ENCODE measurements around the gene TNMD. TPM values are rescaled to one million over a fixed set of nuclear protein-coding genes. Genes with fewer than 3 reads are reported as not detected.

The TNMD gene
- total and polyA plus RNA-seq, 4 donors = not detected

GRCh38 chrX:100623001-100623400 is 38.3 kb downstream of the TNMD start:
- no peak overlapping the region for H3K4me3 ChIP-seq
- H3K9me3 ChIP-seq (ENCODE audit: control insufficient read depth in 4 of 4, insufficient read depth in 3 of 4, low read length in 3 of 4) = peaks cover 0 to 2% (median 0%) of the 10 kb centered on the region in 4 donors
- peaks cover 0 to 4% (median 2%) of the 10 kb centered on the region in 3 donors for H3K27me3 ChIP-seq (ENCODE audit: control insufficient read depth in 3 of 3, insufficient read depth in 3 of 3, low read length in 2 of 3)
- no peak for TF ChIP-seq CTCF (IDR thresholded peaks at IDR 0.05; ENCODE audit: control extremely low read depth, extremely low read depth)
- no peak overlapping the region for H3K27ac ChIP-seq (ENCODE audit: low read depth in 1 of 2, low read length in 1 of 2)
- H3K9ac ChIP-seq (ENCODE audit: insufficient read depth in 1 of 2, low read length in 2 of 2) = no peak overlapping the region
- H3K36me3 ChIP-seq (ENCODE audit: control insufficient read depth in 4 of 4, insufficient read depth in 4 of 4, low read length in 4 of 4) = no peaks in the 10 kb centered on the region
- 79 to 88% methylated on average over 4 of the region's 4 CpGs for WGBS, 2 donors
- H3K4me1 ChIP-seq (ENCODE audit: control insufficient read depth in 5 of 5, insufficient read depth in 5 of 5, low read length in 5 of 5) = no peaks in the 10 kb centered on the region
- ATAC-seq (ENCODE audit: insufficient read depth, low FRiP score) = no peak
- DNase-seq = no peak

- TF ChIP-seq CTCF (IDR thresholded peaks at IDR 0.05; ENCODE audit: control extremely low read depth, extremely low read depth) = no peak
- Histone ChIP-seq H3K9ac (ENCODE audit: insufficient read depth in 1 of 2, low read length in 2 of 2) (no peak overlapping the region), H3K9me3 (ENCODE audit: control insufficient read depth in 4 of 4, insufficient read depth in 3 of 4, low read length in 3 of 4) (peaks cover 0 to 2% (median 0%) of the 10 kb centered on the region in 4 donors), H3K27me3 (ENCODE audit: control insufficient read depth in 3 of 3, insufficient read depth in 3 of 3, low read length in 2 of 3) (peaks cover 0 to 13% (median 8%) of the 10 kb centered on the region in 3 donors), H3K4me3 (no peak overlapping the region), H3K36me3 (ENCODE audit: control insufficient read depth in 4 of 4, insufficient read depth in 4 of 4, low read length in 4 of 4) (peaks cover 0 to 7% (median 3%) of the 10 kb centered on the region in 4 donors), H3K4me1 (ENCODE audit: control insufficient read depth in 5 of 5, insufficient read depth in 5 of 5, low read length in 5 of 5) (no peaks in the 10 kb centered on the region), H3K27ac (ENCODE audit: low read depth in 1 of 2, low read length in 1 of 2) (no peak overlapping the region)
- ATAC-seq (ENCODE audit: insufficient read depth, low FRiP score) (no peak), DNase-seq (no peak)
- WGBS, 2 donors = 49 to 59% methylated on average over 5 of the region's 5 CpGs
These were observed 41.3 kb downstream of the TNMD start for GRCh38 chrX:100625985-100626491.

GRCh38 chrX:100635040-100635439 is 50.3 kb downstream of the TNMD start:
- Histone ChIP-seq H3K27me3 (ENCODE audit: control insufficient read depth in 3 of 3, insufficient read depth in 3 of 3, low read length in 2 of 3) (peaks cover 0 to 37% (median 18%) of the 10 kb centered on the region in 3 donors), H3K4me1 (ENCODE audit: control insufficient read depth in 5 of 5, insufficient read depth in 5 of 5, low read length in 5 of 5) (no peaks in the 10 kb centered on the region), H3K36me3 (ENCODE audit: control insufficient read depth in 4 of 4, insufficient read depth in 4 of 4, low read length in 4 of 4) (peaks cover 0 to 7% (median 2%) of the 10 kb centered on the region in 4 donors), H3K9me3 (ENCODE audit: control insufficient read depth in 4 of 4, insufficient read depth in 3 of 4, low read length in 3 of 4) (no peaks in the 10 kb centered on the region), H3K27ac (ENCODE audit: low read depth in 1 of 2, low read length in 1 of 2) (no peak overlapping the region), H3K4me3 (no peak overlapping the region), H3K9ac (ENCODE audit: insufficient read depth in 1 of 2, low read length in 2 of 2) (peak overlapping the region; percentile 89)
- ATAC-seq (ENCODE audit: insufficient read depth, low FRiP score) (no peak), DNase-seq (peak in 1 of 3 donors; percentile 6)
- no peak for TF ChIP-seq CTCF (IDR thresholded peaks at IDR 0.05; ENCODE audit: control extremely low read depth, extremely low read depth)
- WGBS, 2 donors = 62 to 79% methylated on average over 5 of the region's 5 CpGs

GRCh38 chrX:100635989-100636320 is 51.2 kb downstream of the TNMD start:
- peak overlapping the region; percentile 37 for H3K4me3 ChIP-seq
- WGBS, 2 donors = 40 to 63% methylated on average over 5 to 8 of the region's 8 CpGs
- peak overlapping the region in 1 of 2 donors; percentile 59 for H3K27ac ChIP-seq (ENCODE audit: low read depth in 1 of 2, low read length in 1 of 2)
- H3K27me3 ChIP-seq (ENCODE audit: control insufficient read depth in 3 of 3, insufficient read depth in 3 of 3, low read length in 2 of 3) = peaks cover 0 to 30% (median 18%) of the 10 kb centered on the region in 3 donors
- DNase-seq (peak in 1 of 3 donors; percentile 42), ATAC-seq (ENCODE audit: insufficient read depth, low FRiP score) (peak; percentile 41)
- no peaks in the 10 kb centered on the region for H3K4me1 ChIP-seq (ENCODE audit: control insufficient read depth in 5 of 5, insufficient read depth in 5 of 5, low read length in 5 of 5)
- H3K36me3 ChIP-seq (ENCODE audit: control insufficient read depth in 4 of 4, insufficient read depth in 4 of 4, low read length in 4 of 4) = peaks cover 0 to 2% (median 0%) of the 10 kb centered on the region in 4 donors
- no peaks in the 10 kb centered on the region for H3K9me3 ChIP-seq (ENCODE audit: control insufficient read depth in 4 of 4, insufficient read depth in 3 of 4, low read length in 3 of 4)
- TF ChIP-seq CTCF (IDR thresholded peaks at IDR 0.05; ENCODE audit: control extremely low read depth, extremely low read depth) = no peak
- peak overlapping the region; percentile 89 for H3K9ac ChIP-seq (ENCODE audit: insufficient read depth in 1 of 2, low read length in 2 of 2)

Measured in lung (tissue), 12 donors.